Activated T-cell treated with anti-CD3 and anti-CD28 coated beads for 1 hour (primary cell): ENCODE data around the gene GSN.

Experiments
- DNase-seq: peaks from one replicate; pipeline ENCODE4 v3.0.0-alpha.2; 2020; ENCODE audit warnings: low read depth

GSN gene

GRCh38 chr9:121353241-121354061 lies 85.5 kb downstream of the GSN start:
- no peak for DNase-seq

- DNase-seq, result no peak
Observed at GRCh38 chr9:121354141-121354540, 86.2 kb downstream of the GSN start.

GRCh38 chr9:121354762-121355161 lies 86.8 kb downstream of the GSN start:
- no peak for DNase-seq

GRCh38 chr9:121357011-121357410 lies 89.0 kb downstream of the GSN start:
- DNase-seq, result no peak

DNA sequence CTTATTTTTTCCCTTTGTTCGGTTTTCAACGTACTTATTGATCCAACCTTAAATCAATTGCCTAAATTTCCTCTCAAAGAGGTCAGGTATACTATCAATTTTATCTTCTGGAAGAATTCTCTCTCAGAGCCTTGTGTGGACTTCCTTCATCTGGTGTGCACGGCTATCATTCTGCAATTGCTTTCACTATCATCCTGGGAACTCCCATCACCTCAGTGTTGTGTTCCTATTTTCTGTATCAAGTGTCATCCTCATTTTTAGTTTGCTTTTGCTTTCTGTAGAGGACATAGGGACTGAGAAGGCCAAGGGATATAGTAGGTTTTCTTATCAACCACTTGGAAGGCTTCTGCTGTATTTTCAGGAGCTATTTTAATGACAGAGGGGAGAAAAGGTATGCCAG lies 90.8 kb downstream of the GSN start:
- DNase-seq, result no peak

DNA sequence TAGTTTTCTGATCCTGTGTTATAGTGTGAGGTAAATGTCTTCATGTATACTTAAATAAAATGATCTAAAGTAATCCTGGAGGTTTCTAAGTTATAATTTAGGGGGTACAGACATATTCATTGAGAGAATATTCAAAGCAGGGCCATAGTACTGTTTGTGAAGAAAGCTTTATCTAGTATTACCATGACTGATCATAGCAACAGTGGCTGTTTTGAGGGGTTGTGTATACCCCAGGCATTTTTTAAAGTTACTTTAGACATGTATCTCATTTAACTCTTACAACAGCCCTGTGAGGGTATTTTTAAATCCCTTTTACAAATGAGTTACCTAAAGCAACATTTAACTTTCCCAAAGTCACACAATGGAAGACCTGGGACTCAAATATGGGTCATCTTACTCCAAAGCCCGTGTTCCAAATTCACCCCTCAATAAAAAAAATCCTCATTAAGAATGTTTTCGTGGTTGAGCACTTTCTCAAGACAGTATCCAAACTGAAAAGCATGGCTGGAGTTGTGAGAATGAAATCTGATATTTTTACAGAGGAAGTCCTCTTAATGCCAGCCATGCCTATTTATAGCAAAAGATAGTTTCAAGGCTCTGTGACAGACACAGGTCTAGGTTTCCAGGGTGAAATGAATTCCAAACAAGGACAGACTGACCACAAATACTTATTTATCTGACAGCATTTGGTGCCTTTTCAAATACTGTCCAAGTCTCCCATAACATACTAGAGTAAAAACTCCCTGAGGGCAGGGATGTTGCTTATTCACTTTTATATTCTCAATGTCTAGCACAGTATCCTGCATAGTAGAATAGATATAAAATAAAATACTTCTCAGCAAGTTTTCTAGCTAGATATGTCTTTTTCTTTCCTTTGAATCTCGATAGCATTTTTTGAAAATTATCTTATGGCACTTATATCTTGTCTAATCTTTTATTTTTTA lies 91.7 kb downstream of the GSN start:
- no peak for DNase-seq

DNA sequence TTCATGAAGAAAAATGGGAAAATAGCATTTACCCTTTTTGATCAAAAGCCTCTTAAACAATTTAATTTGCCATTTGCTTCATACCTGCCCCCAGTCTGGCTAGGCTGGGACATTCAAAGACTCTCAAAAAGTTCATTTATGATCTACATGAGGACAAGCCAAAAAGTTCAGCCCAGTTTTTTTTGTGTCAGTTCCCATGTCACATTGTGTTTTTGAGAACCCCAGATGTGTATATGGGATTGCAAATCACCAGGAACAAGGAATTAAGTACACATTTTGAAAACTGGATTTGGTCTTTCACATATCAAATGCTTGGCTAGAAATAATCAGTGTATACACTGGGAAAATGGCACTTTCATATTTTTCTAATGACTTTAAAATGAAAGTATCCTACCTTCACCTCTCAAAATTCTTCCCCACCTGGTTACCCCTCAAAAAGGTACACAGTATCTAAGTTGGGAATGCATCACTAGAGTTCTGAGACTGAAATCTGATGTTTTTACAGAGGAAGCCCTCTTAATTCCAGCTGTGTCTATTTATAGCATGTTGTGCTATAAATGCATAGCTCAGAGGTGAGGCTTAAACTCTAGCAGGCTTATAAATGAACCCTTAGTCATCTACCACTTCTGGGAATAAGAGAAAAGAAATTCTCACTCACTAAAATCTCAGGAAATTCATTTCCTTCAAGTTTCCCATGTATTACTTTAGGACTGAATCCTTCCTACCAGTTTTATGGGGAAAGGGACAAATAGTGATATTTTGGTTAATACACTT lies 92.8 kb downstream of the GSN start:
- no peak for DNase-seq

- no peak for DNase-seq
Observed at GRCh38 chr9:121362813-121363621, 95.1 kb downstream of the GSN start.

GRCh38 chr9:121363622-121363961 lies 95.6 kb downstream of the GSN start:
- no peak for DNase-seq

- no peak for DNase-seq
Observed at GRCh38 chr9:121364077-121364476, 96.1 kb downstream of the GSN start.

GRCh38 chr9:121364886-121365285 lies 96.9 kb downstream of the GSN start:
- no peak for DNase-seq

DNA sequence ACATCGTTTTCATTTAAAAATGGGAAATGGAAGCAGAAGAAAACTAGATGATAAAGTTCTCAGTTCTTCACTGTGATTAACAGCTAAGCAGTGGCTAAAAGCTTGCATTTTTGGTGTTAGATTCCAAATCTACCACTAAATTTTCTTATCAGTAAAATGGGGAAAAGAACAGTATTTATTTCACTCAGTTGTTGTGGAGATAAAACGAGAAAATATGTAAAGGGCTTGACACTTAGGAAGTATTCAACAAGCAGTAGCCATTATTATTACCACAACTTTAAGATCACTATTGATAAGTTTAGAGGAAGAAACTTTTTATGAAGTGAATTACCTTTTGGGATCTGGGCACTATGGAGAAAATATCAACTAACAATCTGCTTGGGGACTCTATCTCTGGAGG lies 97.6 kb downstream of the GSN start:
- no peak for DNase-seq

DNA sequence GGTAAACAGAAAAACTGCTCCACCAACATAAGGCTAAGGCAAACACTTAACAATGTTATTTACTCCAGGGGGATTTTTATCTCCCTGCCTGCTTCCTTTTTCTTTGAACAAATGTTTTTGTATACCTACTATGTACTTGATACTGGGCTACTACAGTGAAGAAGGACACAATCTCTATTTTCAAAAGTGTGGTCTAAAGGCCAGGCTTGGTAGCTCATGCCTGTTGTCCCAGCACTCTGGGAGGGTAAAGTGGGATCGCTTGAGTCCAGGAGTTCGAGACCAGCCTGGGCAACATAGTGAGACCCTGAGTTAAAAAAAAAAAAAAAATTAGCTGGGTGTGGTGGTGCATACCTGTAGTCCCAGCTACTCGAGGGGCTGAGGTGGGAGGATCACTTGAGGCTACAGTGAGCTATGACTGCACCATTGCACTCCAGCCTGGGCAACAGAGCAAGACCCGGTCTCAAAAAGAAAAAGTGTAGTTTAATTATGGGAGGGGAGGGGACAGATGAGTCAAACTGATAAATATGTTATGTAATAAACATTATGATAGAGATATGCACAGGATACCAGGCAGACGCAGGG lies 98.7 kb downstream of the GSN start:
- DNase-seq, result no peak

DNA sequence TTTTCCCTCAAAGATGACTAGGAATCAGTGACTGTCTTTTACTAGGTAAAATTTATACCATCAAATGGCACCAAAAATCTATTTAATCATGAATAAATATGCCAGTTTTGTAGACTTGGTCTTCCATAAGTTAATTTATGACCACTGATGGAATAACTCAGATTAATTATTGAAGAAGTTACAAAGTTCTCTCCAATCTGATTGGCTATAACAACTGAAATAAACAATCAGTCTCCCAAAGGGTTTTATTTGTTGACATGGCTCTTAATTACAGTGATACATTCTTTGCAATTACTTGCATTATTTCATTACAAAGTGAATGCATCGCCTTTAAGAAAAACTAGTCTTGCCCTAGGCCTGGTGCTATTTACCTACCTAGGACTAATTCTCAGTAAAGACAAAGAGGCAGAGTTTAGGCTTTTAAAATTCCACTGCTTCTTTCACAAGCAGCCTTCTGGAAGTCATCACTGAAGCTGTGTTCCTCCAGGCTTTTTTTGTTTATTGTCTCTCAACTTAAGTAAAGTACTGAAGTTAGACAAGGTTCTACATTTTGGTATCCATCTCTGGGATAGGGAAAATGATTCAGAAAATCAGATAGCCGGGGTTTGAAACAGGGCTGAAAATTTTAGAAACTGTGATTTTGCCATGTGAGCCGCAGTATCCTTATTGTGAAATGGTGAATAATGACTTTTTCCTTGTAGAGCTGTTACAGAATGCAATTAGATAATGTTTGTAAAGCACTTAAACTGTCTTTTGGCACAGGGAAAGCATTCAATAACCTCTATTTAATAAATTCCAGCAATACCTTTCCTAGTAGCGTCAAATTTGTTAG lies 99.6 kb downstream of the GSN start:
- no peak for DNase-seq

DNA sequence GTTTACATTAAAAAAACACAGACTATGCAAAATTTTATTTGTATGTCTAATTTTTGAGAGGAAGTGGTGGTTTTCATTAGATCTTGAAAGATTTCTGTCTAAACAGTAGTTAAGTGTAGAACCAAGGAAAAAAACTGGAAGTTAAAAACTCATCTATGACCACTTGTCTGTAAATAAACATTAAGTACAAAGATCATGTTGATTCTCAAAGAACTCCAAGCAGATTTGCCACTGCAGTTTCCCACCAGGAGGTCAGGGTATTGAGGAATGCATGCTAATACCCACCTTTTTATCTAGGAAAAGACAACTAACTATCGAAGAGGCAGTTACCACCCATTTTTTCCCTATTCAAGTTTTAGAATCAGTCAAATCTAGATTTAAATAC lies 100.2 kb downstream of the GSN start:
- no peak for DNase-seq

- no peak for DNase-seq
Observed at GRCh38 chr9:121368745-121369144, 100.8 kb downstream of the GSN start.

DNA sequence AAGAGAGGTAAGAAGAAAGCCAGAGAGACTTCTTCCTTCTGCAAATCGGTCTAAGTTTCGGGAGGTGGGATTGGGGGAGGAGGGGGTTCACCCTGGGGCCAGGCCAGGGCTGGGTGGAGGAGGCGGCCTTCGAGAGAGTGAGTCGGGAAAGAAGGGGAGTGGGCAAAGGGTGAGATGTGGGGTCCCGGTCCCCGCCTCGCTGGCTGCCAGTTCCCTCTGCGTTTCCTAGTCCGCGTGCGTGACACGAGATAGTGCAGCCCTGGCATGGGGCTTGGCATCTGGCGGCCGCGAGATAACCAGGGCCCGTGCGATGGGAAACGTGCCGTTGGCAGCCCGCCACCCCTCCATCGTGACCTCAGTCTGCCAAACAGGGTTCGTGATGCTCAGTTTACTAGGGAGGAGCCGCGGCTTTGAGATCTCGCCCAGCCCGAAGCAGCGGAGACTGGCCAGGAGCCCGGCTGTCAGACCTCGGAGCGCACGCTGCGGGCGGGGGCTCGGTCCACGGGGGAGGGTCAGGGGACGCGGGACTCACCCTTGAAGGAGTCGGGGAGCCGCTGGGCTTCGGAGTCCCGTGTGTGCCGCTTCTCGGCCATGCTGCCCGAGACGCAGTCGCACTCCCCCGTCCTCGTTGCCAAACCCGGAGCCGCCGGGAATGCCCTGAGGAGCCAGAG lies 101.8 kb downstream of the GSN start, which contains the start of gene STOM:
TSS of gene STOM (minus strand) at position 656 of the 671 bp plus-strand sequence. CDS start at position 593, 63 bp downstream.
- peak; percentile 49 for DNase-seq

DNA sequence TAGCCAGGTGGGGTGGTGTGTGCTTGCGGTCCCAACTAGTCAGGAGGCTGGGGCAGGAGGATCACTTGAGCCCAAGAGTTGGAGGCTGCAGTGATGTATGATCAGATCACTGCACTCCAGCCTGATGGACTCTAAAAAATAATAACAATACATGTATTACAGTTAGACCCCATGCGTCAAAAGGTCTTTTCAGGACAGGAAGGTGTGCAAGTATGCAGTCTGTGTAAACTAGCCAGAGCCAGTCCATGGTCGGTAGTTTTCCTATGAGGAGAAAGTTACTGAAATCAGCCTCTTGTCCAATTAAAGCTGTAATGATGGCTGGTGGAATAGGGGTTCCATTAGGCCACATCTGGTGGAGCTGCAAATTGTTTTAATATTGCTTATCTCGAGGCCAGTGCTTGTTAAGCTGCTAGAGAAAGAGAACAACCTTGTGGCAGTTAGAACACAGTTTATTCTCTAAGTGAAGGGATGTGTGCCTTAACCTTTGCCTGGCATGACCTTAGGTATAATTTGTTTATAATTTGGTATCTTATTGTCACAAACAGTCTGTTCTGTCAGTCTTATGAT lies 103.6 kb downstream of the GSN start:
- no peak for DNase-seq
